DND-41 (cell line): ENCODE data around the gene PLOD2.

ENCODE experiments used
- ATAC-seq: fragments of 200-7000 bp; cut with Tn5 transposase; 3 replicates; pipeline ENCODE4 v1.9.1; 2021; ENCODE audit warnings: low read depth; ENCODE audit not compliant: insufficient read depth
- DNase-seq: peaks from one replicate; pipeline ENCODE4 v3.0.0-alpha.2; 2020
- H2AFZ ChIP-seq: 2 replicates; pipeline ENCODE4 v1.6.0; 2012; ENCODE audit warnings: low read depth, low read length
- H3K27ac ChIP-seq: 2 replicates; pipeline ENCODE4 v1.5.1; 2012; ENCODE audit warnings: low read length, inconsistent platforms
- H3K27me3 ChIP-seq: fragments of 200-600 bp; sonication (generic); 2 replicates; pipeline ENCODE4 v1.6.0; 2012; ENCODE audit warnings: low read length, mild to moderate bottlenecking, inconsistent platforms; ENCODE audit not compliant: insufficient read depth, poor library complexity
- H3K36me3 ChIP-seq: 2 replicates; pipeline ENCODE4 v1.5.1; 2012; ENCODE audit warnings: low read length, inconsistent platforms; ENCODE audit not compliant: insufficient read depth
- H3K4me1 ChIP-seq: 2 replicates; pipeline ENCODE4 v1.5.1; 2012; ENCODE audit warnings: mild to moderate bottlenecking, low read length; ENCODE audit not compliant: insufficient read depth
- H3K4me2 ChIP-seq: 2 replicates; pipeline ENCODE4 v1.6.0; 2012; ENCODE audit warnings: mild to moderate bottlenecking, moderate library complexity, low read length, inconsistent platforms; ENCODE audit not compliant: insufficient read depth
- H3K4me3 ChIP-seq, 2 experiments: fragments of 200-600 bp in 1 of 2; shearing (Covaris generic) in 1 of 2; 2 replicates each; pipeline ENCODE4 v1.5.1; 2012 to 2016; ENCODE audit warnings: inconsistent platforms in 2 of 2, low read length in 2 of 2, mild to moderate bottlenecking in 2 of 2, low read depth in 1 of 2, moderate library complexity in 1 of 2
- H3K79me2 ChIP-seq: 2 replicates; pipeline ENCODE4 v1.6.0; 2012; ENCODE audit warnings: low read length, inconsistent platforms; ENCODE audit not compliant: insufficient read depth
- H3K9ac ChIP-seq: 2 replicates; pipeline ENCODE4 v1.6.0; 2012; ENCODE audit warnings: low read depth, mild to moderate bottlenecking, inconsistent platforms, low read length, moderate library complexity
- H3K9me3 ChIP-seq: 2 replicates; pipeline ENCODE4 v1.5.1; 2012; ENCODE audit warnings: low read length, moderate library complexity, mild to moderate bottlenecking, inconsistent platforms; ENCODE audit not compliant: insufficient read depth, severe bottlenecking
- H4K20me1 ChIP-seq: 2 replicates; pipeline ENCODE4 v1.6.0; 2012; ENCODE audit warnings: low read length; ENCODE audit not compliant: insufficient read depth
- EZH2 ChIP-seq: IDR thresholded peaks from 3 replicates; pipeline ENCODE4 v1.6.1; 2012; ENCODE audit warnings: borderline replicate concordance, low read depth, mild to moderate bottlenecking, moderate library complexity, low read length, inconsistent platforms; ENCODE audit not compliant: severe bottlenecking
- TF ChIP-seq, protein P1 (sequence below): IDR thresholded peaks from 2 replicates; pipeline ENCODE4 v1.5.1; 2012; ENCODE audit warnings: borderline replicate concordance, low read length, moderate library complexity, mild to moderate bottlenecking; ENCODE audit not compliant: poor library complexity, severe bottlenecking; ENCODE audit errors: extremely low read depth

The PLOD2 gene

DNA sequence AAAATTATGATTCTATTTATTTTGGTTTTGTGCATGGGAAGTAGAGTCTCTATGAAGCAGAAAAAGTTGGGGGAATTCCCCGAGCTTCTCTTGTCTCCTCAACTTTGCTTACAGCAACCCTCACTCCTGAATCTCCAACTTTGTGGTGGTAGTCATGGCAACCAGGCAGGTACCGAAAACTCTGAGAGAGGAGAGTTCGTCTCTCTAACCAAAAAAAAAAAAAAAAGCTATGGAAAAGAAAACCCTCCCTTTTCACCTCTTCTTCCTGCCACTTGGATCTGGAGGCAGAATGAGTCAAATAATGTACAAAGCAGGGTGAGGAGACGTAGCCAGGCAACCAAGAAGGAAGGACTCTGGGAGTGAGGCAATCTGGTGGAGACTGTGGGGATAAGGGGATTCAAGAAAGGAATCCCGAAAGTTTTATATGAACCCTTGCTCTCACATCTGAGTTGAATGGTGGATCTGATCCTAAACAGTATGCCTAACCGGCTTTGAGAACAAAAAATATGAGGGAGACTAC, 108.1 kb downstream of the PLOD2 start:
- no peaks in the 10 kb centered on the region for H3K4me1 ChIP-seq
- no peak overlapping the region for H3K27ac ChIP-seq
- no peaks in the 10 kb centered on the region for H3K79me2 ChIP-seq
- no peak overlapping the region for H2AFZ ChIP-seq
- no peaks in the 10 kb centered on the region for H4K20me1 ChIP-seq
- H3K36me3 ChIP-seq, result no peaks in the 10 kb centered on the region
- ATAC-seq (no peak), DNase-seq (no peak)
- no peaks in the 10 kb centered on the region for H3K27me3 ChIP-seq
- H3K9me3 ChIP-seq, result no peaks in the 10 kb centered on the region
- H3K4me2 ChIP-seq, result no peak overlapping the region
- no peak overlapping the region for H3K9ac ChIP-seq
- no peak overlapping the region for H3K4me3 ChIP-seq
- TF ChIP-seq, protein P1, sequence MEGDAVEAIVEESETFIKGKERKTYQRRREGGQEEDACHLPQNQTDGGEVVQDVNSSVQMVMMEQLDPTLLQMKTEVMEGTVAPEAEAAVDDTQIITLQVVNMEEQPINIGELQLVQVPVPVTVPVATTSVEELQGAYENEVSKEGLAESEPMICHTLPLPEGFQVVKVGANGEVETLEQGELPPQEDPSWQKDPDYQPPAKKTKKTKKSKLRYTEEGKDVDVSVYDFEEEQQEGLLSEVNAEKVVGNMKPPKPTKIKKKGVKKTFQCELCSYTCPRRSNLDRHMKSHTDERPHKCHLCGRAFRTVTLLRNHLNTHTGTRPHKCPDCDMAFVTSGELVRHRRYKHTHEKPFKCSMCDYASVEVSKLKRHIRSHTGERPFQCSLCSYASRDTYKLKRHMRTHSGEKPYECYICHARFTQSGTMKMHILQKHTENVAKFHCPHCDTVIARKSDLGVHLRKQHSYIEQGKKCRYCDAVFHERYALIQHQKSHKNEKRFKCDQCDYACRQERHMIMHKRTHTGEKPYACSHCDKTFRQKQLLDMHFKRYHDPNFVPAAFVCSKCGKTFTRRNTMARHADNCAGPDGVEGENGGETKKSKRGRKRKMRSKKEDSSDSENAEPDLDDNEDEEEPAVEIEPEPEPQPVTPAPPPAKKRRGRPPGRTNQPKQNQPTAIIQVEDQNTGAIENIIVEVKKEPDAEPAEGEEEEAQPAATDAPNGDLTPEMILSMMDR, result no peak
- no peak for TF ChIP-seq EZH2

DNA sequence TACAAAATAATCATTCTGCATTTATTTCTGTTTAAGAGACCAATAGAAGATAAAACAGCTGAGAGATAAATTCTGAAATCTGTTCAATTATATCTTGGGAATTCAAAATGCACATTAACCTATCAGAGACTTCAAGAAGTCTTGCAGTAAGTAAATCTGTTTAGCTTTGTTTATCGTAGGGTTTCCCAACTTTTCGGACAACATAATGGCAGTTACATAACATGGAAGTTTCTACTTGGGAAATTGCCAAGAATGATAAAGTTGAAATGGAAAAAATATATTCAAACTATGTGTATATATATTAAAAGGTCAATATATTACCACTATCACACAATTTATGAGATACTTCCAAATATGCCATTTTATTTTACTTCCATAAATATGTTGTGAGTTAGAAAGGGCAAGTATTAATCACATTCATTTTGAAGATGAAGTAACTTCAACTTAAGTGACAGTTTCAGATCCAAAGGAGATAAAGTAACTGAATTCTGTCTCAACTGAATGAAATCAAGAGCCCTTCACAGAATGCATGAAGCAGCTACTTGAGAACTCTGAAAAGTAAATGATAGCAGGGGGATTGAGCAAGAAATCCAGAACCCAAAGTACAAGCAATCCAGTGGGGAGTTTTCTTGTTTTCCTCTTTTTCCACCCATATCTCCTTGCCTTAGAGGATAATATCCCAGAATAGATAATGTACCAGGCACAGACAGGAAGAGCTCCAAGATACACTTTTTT, 108.8 kb downstream of the PLOD2 start:
- Histone ChIP-seq H3K27ac (no peak overlapping the region), H3K27me3 (no peaks in the 10 kb centered on the region)
- no peak for ATAC-seq

DNA sequence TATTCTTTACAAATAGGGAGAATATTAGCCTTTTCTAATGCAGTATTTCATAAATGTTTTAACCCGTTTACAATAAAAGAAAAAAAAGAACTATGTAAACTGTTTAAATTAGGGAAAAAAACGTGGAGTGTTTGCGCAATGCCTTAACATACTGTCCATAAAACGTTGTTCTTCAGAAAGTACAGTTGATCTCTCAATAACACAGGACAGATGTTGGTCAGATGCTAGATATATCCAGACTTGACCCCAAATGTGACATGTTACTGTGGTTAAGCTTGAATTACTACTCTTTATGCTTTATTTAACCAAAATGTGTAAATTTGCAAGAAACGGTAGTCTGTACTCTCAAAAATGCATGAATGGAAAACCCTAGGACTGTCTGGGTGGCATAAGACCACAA, 110.3 kb downstream of the PLOD2 start:
- TF ChIP-seq, protein P1, result no peak
- no peak for TF ChIP-seq EZH2
- H3K79me2 ChIP-seq, result no peaks in the 10 kb centered on the region
- no peaks in the 10 kb centered on the region for H4K20me1 ChIP-seq
- H2AFZ ChIP-seq, result no peak overlapping the region
- no peak overlapping the region for H3K9ac ChIP-seq
- H3K4me1 ChIP-seq, result no peaks in the 10 kb centered on the region
- no peak overlapping the region for H3K4me2 ChIP-seq
- ATAC-seq (no peak), DNase-seq (no peak)
- H3K27me3 ChIP-seq, result no peaks in the 10 kb centered on the region
- H3K4me3 ChIP-seq, result no peak overlapping the region
- no peak overlapping the region for H3K27ac ChIP-seq
- no peaks in the 10 kb centered on the region for H3K9me3 ChIP-seq
- no peaks in the 10 kb centered on the region for H3K36me3 ChIP-seq

More for the DNA sequence above, 108.8 kb downstream of the PLOD2 start:
- no peak for DNase-seq
- no peaks in the 10 kb centered on the region for H3K79me2 ChIP-seq
- H3K4me3 ChIP-seq, result no peak overlapping the region
- H2AFZ ChIP-seq, result no peak overlapping the region
- H3K4me1 ChIP-seq, result no peaks in the 10 kb centered on the region
- H3K4me2 ChIP-seq, result no peak overlapping the region
- TF ChIP-seq EZH2, result no peak
- TF ChIP-seq, protein P1, result no peak
- no peaks in the 10 kb centered on the region for H4K20me1 ChIP-seq
- no peaks in the 10 kb centered on the region for H3K9me3 ChIP-seq
- H3K36me3 ChIP-seq, result no peaks in the 10 kb centered on the region
- H3K9ac ChIP-seq, result no peak overlapping the region
